GM12891 (cell line): Measurements from ENCODE around the gene TTC28.

ENCODE experiments used
- DNase-seq: peaks from one replicate; pipeline ENCODE4 v3.0.0; 2011; ENCODE audit warnings: low spot score; ENCODE audit not compliant: insufficient read length
- FAIRE-seq: peaks from 2 replicates; lab custom pipeline; 2011; peaks lifted over from hg19 to GRCh38; lab: Jason Lieb, UNC
- PAX5 ChIP-seq: IDR thresholded peaks from 2 replicates; pipeline ENCODE4 v1.6.1; 2011; ENCODE audit warnings: low read length, moderate library complexity, mild to moderate bottlenecking; ENCODE audit not compliant: insufficient read depth, severe bottlenecking
- POLR2A ChIP-seq: IDR thresholded peaks from 2 replicates; pipeline ENCODE4 v1.6.1; 2011; ENCODE audit warnings: low read depth, low read length, control low read depth
- POLR2AphosphoS5 ChIP-seq: IDR thresholded peaks from 2 replicates; pipeline ENCODE4 v1.6.1; 2011; ENCODE audit warnings: low read depth, low read length, control low read depth
- POU2F2 ChIP-seq: IDR thresholded peaks from 2 replicates; pipeline ENCODE4 v1.6.1; 2011; ENCODE audit warnings: low read depth, mild to moderate bottlenecking, control low read depth, low read length, moderate library complexity
- SPI1 ChIP-seq: IDR thresholded peaks from 2 replicates; pipeline ENCODE4 v1.6.1; 2011; ENCODE audit warnings: low read depth, low read length, control low read depth
- TAF1 ChIP-seq: IDR thresholded peaks from 2 replicates; pipeline ENCODE4 v1.6.1; 2011; ENCODE audit warnings: low read depth, low read length, control low read depth

Gene TTC28

GRCh38 chr22:27994481-27995331 lies 684.9 kb downstream of the TTC28 start:
- DNase-seq (no peak), FAIRE-seq (no peak)
- TF ChIP-seq TAF1 (no peak), POU2F2 (no peak), POLR2AphosphoS5 (no peak), PAX5 (no peak), SPI1 (no peak), POLR2A (no peak)

GRCh38 chr22:27993774-27994350 lies 685.8 kb downstream of the TTC28 start:
- no peak for TF ChIP-seq POU2F2
- no peak for TF ChIP-seq SPI1
- FAIRE-seq (no peak), DNase-seq (no peak)

- FAIRE-seq = no peak
- no peak for DNase-seq
- TF ChIP-seq POU2F2 (no peak), TAF1 (no peak), POLR2A (no peak), POLR2AphosphoS5 (no peak), SPI1 (no peak), PAX5 (no peak)
Measured at GRCh38 chr22:27993201-27993635, 686.4 kb downstream of the TTC28 start.

- DNase-seq (no peak), FAIRE-seq (no peak)
- TF ChIP-seq TAF1 (no peak), POU2F2 (no peak), PAX5 (no peak), POLR2A (no peak), SPI1 (no peak)
Measured at GRCh38 chr22:27992294-27993165, 687.1 kb downstream of the TTC28 start.

- TF ChIP-seq PAX5 = no peak
- no peak for TF ChIP-seq POU2F2
- TF ChIP-seq TAF1 = no peak
- TF ChIP-seq POLR2AphosphoS5 = no peak
- no peak for TF ChIP-seq SPI1
- FAIRE-seq (no peak), DNase-seq (no peak)
Measured at GRCh38 chr22:27991586-27992293, 687.9 kb downstream of the TTC28 start.

GRCh38 chr22:27990879-27991278 lies 688.8 kb downstream of the TTC28 start:
- FAIRE-seq (no peak), DNase-seq (peak; percentile 55)
- TF ChIP-seq POLR2AphosphoS5 (no peak), POLR2A (no peak), TAF1 (no peak), POU2F2 (no peak), PAX5 (no peak), SPI1 (no peak)

- FAIRE-seq (no peak), DNase-seq (no peak)
Measured at GRCh38 chr22:27990451-27990840, 689.2 kb downstream of the TTC28 start.

GRCh38 chr22:27989758-27990450 lies 689.7 kb downstream of the TTC28 start:
- no peak for FAIRE-seq
- DNase-seq = no peak

More at GRCh38 chr22:27990451-27990840, 689.2 kb downstream of the TTC28 start:
- no peak for TF ChIP-seq POLR2A

GRCh38 chr22:27988704-27989103 lies 690.9 kb downstream of the TTC28 start:
- DNase-seq = no peak
- TF ChIP-seq POU2F2 (no peak), PAX5 (no peak), POLR2AphosphoS5 (no peak), TAF1 (no peak), POLR2A (no peak), SPI1 (no peak)
- FAIRE-seq = no peak

More at GRCh38 chr22:27989758-27990450, 689.7 kb downstream of the TTC28 start:
- TF ChIP-seq TAF1 = no peak
- no peak for TF ChIP-seq POU2F2
- no peak for TF ChIP-seq POLR2A
